Activated CD8-positive, alpha-beta T cell treated with anti-CD3 and anti-CD28 coated beads for 36 hours (primary cell): ENCODE results near the gene ANKRD11. TPM values are rescaled to one million over a fixed set of nuclear protein-coding genes. Genes with fewer than 3 reads are reported as not detected.
A peak's percentile ranks its signal among the peaks of the same experiment; 100 is the strongest.

Source experiments
- ATAC-seq: fragments of 200-7000 bp; cut with Tn5 transposase; one replicate; pipeline ENCODE4 v1.10.0; 2021; ENCODE audit warnings: mild to moderate bottlenecking, moderate library complexity
- CTCF ChIA-PET: fragments of 350-600 bp; sonication (Branson Sonifier 250); formaldehyde crosslinking; loops from one replicate; lab custom pipeline; 2021; ENCODE audit warnings: antibody characterized with exemption; lab: Charles Lee
- POLR2A ChIA-PET: fragments of 350-600 bp; sonication (Branson Sonifier 250); formaldehyde crosslinking; loops from one replicate; lab custom pipeline; 2021; ENCODE audit warnings: antibody characterized with exemption; lab: Charles Lee
- DNase-seq: peaks from one replicate; pipeline ENCODE4 v3.0.0-alpha.2; 2020
- H3K27ac Mint-ChIP-seq: one replicate; pipeline ENCODE4 v1.8.0; 2021; ENCODE audit warnings: mild to moderate bottlenecking, mixed read lengths
- H3K27me3 Mint-ChIP-seq: one replicate; pipeline ENCODE4 v1.8.0; 2021; ENCODE audit warnings: mixed read lengths
- H3K36me3 Mint-ChIP-seq: one replicate; pipeline ENCODE4 v1.8.0; 2021; ENCODE audit warnings: low read depth, mixed read lengths
- H3K4me1 Mint-ChIP-seq: one replicate; pipeline ENCODE4 v1.8.0; 2021; ENCODE audit warnings: low read depth, mixed read lengths
- H3K4me3 Mint-ChIP-seq: one replicate; pipeline ENCODE4 v1.8.0; 2021; ENCODE audit warnings: mild to moderate bottlenecking, moderate library complexity, mixed read lengths
- H3K9me3 Mint-ChIP-seq: one replicate; pipeline ENCODE4 v1.8.0; 2021; ENCODE audit warnings: mixed read lengths
- intact Hi-C: fragments of 100-400 bp; cut with micrococcal nuclease; formaldehyde crosslinking; loops from one replicate; pipeline ENCODE4 v1.10.0; 2022
- total RNA-seq, 2 experiments: library from RNA; stranded (reverse); gene quantifications; one replicate each; pipeline ENCODE4 v1.2.3, GENCODE V29; 2021
- TF ChIP-seq, protein P1 (sequence below): fragments of 200-600 bp; IDR thresholded peaks from one replicate; pipeline ENCODE4 v1.8.0; 2022; ENCODE audit warnings: antibody characterized with exemption, mild to moderate bottlenecking

ANKRD11 gene
- total RNA-seq, 2 experiments from 2014 or later, result 145 to 147 TPM

DNA sequence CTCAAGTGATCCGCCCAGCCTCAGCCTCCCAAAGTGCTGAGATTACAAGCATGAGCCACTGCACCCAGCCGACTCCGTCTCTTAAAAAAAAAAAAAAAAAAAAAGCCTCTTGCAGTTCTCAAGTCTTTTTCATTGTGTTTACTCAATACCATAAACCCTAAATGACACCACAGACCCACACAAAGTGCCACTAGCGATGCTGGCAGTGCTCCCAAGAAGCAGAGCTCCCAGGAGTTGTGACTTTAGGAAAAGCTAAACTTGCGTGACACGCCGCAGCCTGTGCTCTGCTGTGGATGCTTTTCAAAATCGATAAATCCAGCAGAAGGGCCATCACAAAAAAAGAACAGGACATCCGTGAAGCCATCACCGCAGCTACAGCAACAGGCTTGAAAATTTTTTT is 114.7 kb downstream of the ANKRD11 start:
- Mint-ChIP-seq H3K27ac (peak overlapping the region; percentile 4), H3K36me3 (peaks cover 27% of the 10 kb centered on the region), H3K27me3 (no peaks in the 10 kb centered on the region), H3K4me1 (peaks cover 80% of the 10 kb centered on the region), H3K4me3 (no peak overlapping the region), H3K9me3 (no peaks in the 10 kb centered on the region)
- ATAC-seq (no peak), DNase-seq (no peak)
- ChIA-PET POLR2A (interaction anchor here (0.8 to 1.1 kb wide), 2 partner anchors 11 kb away, joined by 3 read pairs; no protein-coding TSS in a partner anchor), CTCF (interaction anchor here (0.5 kb wide), 1 partner anchor 133 kb away, joined by 3 read pairs; no protein-coding TSS in a partner anchor)
- intact Hi-C loops, result no loop called here
- TF ChIP-seq, protein P1, sequence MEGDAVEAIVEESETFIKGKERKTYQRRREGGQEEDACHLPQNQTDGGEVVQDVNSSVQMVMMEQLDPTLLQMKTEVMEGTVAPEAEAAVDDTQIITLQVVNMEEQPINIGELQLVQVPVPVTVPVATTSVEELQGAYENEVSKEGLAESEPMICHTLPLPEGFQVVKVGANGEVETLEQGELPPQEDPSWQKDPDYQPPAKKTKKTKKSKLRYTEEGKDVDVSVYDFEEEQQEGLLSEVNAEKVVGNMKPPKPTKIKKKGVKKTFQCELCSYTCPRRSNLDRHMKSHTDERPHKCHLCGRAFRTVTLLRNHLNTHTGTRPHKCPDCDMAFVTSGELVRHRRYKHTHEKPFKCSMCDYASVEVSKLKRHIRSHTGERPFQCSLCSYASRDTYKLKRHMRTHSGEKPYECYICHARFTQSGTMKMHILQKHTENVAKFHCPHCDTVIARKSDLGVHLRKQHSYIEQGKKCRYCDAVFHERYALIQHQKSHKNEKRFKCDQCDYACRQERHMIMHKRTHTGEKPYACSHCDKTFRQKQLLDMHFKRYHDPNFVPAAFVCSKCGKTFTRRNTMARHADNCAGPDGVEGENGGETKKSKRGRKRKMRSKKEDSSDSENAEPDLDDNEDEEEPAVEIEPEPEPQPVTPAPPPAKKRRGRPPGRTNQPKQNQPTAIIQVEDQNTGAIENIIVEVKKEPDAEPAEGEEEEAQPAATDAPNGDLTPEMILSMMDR, result no peak

DNA sequence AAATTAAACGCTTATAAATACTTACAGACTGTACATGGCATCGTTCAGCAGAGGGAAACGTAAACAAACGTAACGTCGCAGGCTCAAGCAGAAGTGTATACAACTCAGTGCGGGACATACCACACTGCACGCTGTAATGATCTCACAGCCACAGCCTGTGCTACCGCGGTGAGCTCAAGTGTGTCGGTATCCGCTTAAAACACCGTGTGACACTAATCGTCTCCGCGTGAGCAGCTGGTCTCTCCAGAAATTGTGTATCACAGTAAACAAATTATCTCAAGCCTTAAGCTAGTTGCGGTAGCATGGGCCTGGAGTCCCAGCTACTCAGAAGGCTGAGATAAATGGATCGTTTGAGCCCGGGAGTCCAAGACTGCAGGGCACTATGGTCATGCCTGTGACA is 115.3 kb downstream of the ANKRD11 start:
- no peak overlapping the region for H3K4me3 Mint-ChIP-seq
- no peak overlapping the region for H3K27ac Mint-ChIP-seq
- ATAC-seq, result no peak
- no peak for DNase-seq
- ChIA-PET POLR2A (interaction anchor here (1.1 kb wide), 1 partner anchor 10 kb away, joined by 3 read pairs; no protein-coding TSS in a partner anchor), CTCF (no interaction called here)
- no peaks in the 10 kb centered on the region for H3K27me3 Mint-ChIP-seq
- peaks cover 80% of the 10 kb centered on the region for H3K4me1 Mint-ChIP-seq
- intact Hi-C loops, result no loop called here
- TF ChIP-seq, protein P1, result no peak
- peaks cover 29% of the 10 kb centered on the region for H3K36me3 Mint-ChIP-seq
- H3K9me3 Mint-ChIP-seq, result no peaks in the 10 kb centered on the region

GRCh38 chr16:89374393-89374960 is 115.9 kb downstream of the ANKRD11 start:
- Mint-ChIP-seq H3K4me3 (no peak overlapping the region), H3K36me3 (peaks cover 29% of the 10 kb centered on the region), H3K27me3 (no peaks in the 10 kb centered on the region), H3K27ac (no peak overlapping the region), H3K9me3 (no peaks in the 10 kb centered on the region), H3K4me1 (peaks cover 80% of the 10 kb centered on the region)
- intact Hi-C loops, result no loop called here
- POLR2A ChIA-PET, result interaction anchor here (1.1 to 1.3 kb wide), 2 partner anchors 10 to 12 kb away, joined by 3 read pairs; no protein-coding TSS in a partner anchor
- CTCF ChIA-PET, result interaction anchor here (1.2 kb wide), 1 partner anchor 35 kb away, joined by 3 read pairs; no protein-coding TSS in a partner anchor
- TF ChIP-seq, protein P1, result no peak
- no peak for DNase-seq
- no peak for ATAC-seq

DNA sequence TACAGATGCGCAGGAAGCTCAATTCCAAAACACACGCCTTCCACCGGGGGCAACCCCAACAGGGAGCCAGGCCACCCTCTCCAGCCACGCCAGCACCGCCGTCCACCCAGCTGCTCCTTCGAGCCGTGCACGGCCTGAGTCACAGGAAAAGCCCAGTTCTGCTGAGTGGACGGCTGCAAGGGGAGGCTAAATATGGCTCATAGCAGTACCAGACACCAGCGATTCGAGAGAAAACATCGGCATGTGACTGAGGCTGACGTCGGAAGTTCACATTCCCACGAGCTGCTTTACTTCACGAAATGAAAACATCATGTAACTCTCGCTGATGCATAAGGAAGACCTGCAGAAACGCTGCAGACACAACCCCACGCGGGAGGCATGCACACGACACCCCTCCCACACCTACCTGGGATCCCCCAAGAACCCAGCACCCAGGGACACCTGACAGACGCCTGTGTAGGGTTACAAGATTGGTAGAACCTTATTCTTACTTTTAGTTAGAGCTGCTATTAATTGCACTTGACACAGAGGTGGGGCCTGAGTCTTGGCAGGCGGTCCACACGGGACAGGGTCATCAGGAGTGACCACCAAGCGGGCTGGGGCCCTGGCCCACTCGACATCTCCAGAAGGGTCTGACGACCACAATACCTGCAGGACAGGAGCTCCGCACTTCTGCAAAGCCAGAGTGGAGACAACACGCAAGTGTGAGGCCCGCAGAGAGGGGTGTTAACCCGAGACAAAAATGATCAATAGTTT is 116.8 kb downstream of the ANKRD11 start:
- no peak overlapping the region for H3K27ac Mint-ChIP-seq
- intact Hi-C loops, result no loop called here
- no peak overlapping the region for H3K4me3 Mint-ChIP-seq
- TF ChIP-seq, protein P1, result no peak
- no peaks in the 10 kb centered on the region for H3K27me3 Mint-ChIP-seq
- POLR2A ChIA-PET, result interaction anchor here (1.3 kb wide), 1 partner anchor 12 kb away, joined by 3 read pairs; no protein-coding TSS in a partner anchor
- DNase-seq (no peak), ATAC-seq (no peak)
- CTCF ChIA-PET, result interaction anchor here (1.2 kb wide), 1 partner anchor 36 kb away, joined by 3 read pairs; no protein-coding TSS in a partner anchor
- peaks cover 28% of the 10 kb centered on the region for H3K36me3 Mint-ChIP-seq
- no peaks in the 10 kb centered on the region for H3K9me3 Mint-ChIP-seq
- peaks cover 83% of the 10 kb centered on the region for H3K4me1 Mint-ChIP-seq
